Pancreas (tissue), 10 donors: Measurements from ENCODE around the gene POLR1E. TPM values are rescaled to one million over a fixed set of nuclear protein-coding genes. Genes with fewer than 3 reads are reported as not detected.
"Not testable (repeated sequence)": the region's sequence is repeated elsewhere in the genome, so short reads cannot be mapped to it uniquely, and the experiment has no call there.

Experiments
- ATAC-seq, 4 donors: fragments of 200-7000 bp; cut with Tn5 transposase; one replicate each; pipeline versions ENCODE4 v1.8.0 to v1.9.1; 2020; ENCODE audit warnings: mild to moderate bottlenecking in 4 of 4, moderate library complexity in 4 of 4
- DNase-seq, 6 donors: peaks; one replicate each; pipeline ENCODE4 v3.0.0-alpha.2; 2020
- FAIRE-seq: peaks from 2 replicates; lab custom pipeline; 2012; peaks lifted over from hg19 to GRCh38; lab: Jason Lieb, UNC
- H3K27ac ChIP-seq, 4 donors: fragments of 200-600 bp; sonication (generic); 1 replicate in 3 of 4; 2 replicates in 1 of 4; pipeline versions ENCODE4 v1.5.0 to v1.8.0; 2020
- H3K27me3 ChIP-seq, 4 donors: fragments of 200-600 bp; one replicate each; pipeline ENCODE4 v1.8.0; 2021
- H3K36me3 ChIP-seq, 3 donors: fragments of 200-600 bp; sonication (generic) in 1 of 3; one replicate each; pipeline versions ENCODE4 v1.5.0 to v1.8.0; 2020 to 2021
- H3K4me1 ChIP-seq, 3 donors: fragments of 200-600 bp; one replicate each; pipeline ENCODE4 v1.8.0; 2021
- H3K4me3 ChIP-seq, 4 donors: fragments of 200-600 bp; sonication (generic) in 2 of 4; one replicate each; pipeline versions ENCODE4 v1.5.0 to v1.8.0; 2020 to 2021
- H3K9me3 ChIP-seq, 4 donors: fragments of 200-600 bp; one replicate each; pipeline ENCODE4 v1.8.0; 2021
- CTCF ChIP-seq, 4 donors: fragments of 200-600 bp; sonication (generic) in 3 of 4; IDR thresholded peaks; one replicate each; pipeline versions ENCODE4 v1.5.0 to v1.8.0; 2021; ENCODE audit warnings: antibody characterized with exemption in 4 of 4
- WGBS, 2 donors: extraction: QIAGEN DNeasy Blood & Tissue Kit; methylation state at CpG; one replicate each; pipeline ENCODE4 v1.1.7; 2013; 5-methylcytosine and 5-hydroxymethylcytosine counted together
- intact Hi-C, 3 donors: fragments of 100-400 bp; cut with DNase I; formaldehyde crosslinking; loops; one replicate each; pipeline versions ENCODE4 v1.11.1 to v1.14.2; 2022
- polyA plus RNA-seq, 2 donors: library from polyadenylated mRNA; stranded (reverse); fragments of 200-250 nt; gene quantifications; one replicate each; pipeline ENCODE4 v1.2.3, GENCODE V29; 2013
- total RNA-seq, 6 donors: library from RNA; stranded (reverse); fragmentation: NEBNext Ultra II Directional in 4 of 6; extraction: Animal tissue kit (Norgen Biotek cat#: 25700) in 4 of 6; gene quantifications; one replicate each; pipeline versions ENCODE4 v1.2.1 to v1.2.4, GENCODE V29; 2021 to 2023
- donor health status: healthy with polysubstance abuse.
- donor health status: DM: no; HTN: no; CAD: no; lungs with moderate emphysema.
- donor health status: DM: no; HTN: no; CAD: no.
- donor health status: control.
- donor health status: control.
- donor health status: Bipolar disorder and iron deficiency.
- donor health status: DM: yes; HTN: yes; CAD: no.
- donor health status: DM: no; HTN: no; CAD: no.
- donor health status: DM: no; HTN: no; CAD: no.
- donor health status: DM: yes; HTN: yes; CAD: no.

The POLR1E gene
- total and polyA plus RNA-seq, 8 donors, result 11.9 to 30.1 (median 17.1) TPM

GRCh38 chr9:37509536-37509935, 23.8 kb downstream of the POLR1E start:
- H3K4me3 ChIP-seq, result no peak overlapping the region
- TF ChIP-seq CTCF (IDR thresholded peaks at IDR 0.05), result no peak
- ATAC-seq (no peak), DNase-seq (no peak), FAIRE-seq (no peak)
- H3K4me1 ChIP-seq, result no peaks in the 10 kb centered on the region
- no peaks in the 10 kb centered on the region for H3K9me3 ChIP-seq
- H3K36me3 ChIP-seq, result no peaks in the 10 kb centered on the region
- no peaks in the 10 kb centered on the region for H3K27me3 ChIP-seq
- no peak overlapping the region for H3K27ac ChIP-seq
- WGBS, 2 donors, result 81 to 87% methylated on average over 7 of the region's 7 CpGs
- intact Hi-C loops, result no loop called here

DNA sequence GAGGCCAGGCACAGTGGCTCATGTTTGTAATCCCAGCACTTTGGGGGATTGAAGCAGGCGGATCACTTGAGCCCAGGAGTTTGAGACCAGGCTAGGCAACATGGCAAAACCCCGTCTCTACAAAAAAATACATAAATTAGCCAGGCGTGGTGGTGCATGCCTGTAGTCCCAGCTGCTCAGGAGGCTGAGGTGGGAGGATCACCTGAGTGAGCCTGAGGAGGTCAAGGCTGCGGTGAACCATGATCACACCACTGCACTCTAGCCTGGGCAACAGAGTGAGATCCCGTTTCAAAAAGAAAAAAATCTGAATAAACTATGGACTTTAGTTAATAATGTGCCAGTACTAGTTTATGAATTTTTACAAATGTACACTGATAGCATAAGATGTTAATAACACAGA, 24.3 kb downstream of the POLR1E start:
- H3K36me3 ChIP-seq, intact Hi-C loops, H3K9me3 ChIP-seq, DNase-seq, H3K4me1 ChIP-seq, H3K4me3 ChIP-seq, FAIRE-seq, H3K27ac ChIP-seq, ATAC-seq, H3K27me3 ChIP-seq: not testable (repeated sequence)
- WGBS, 2 donors, result 85 to 86% methylated on average over 5 of the region's 5 CpGs

GRCh38 chr9:37511016-37512010, 25.6 kb downstream of the POLR1E start:
- Histone ChIP-seq H3K27ac (no peak overlapping the region), H3K9me3 (no peaks in the 10 kb centered on the region), H3K36me3 (no peaks in the 10 kb centered on the region), H3K4me3 (no peak overlapping the region), H3K27me3 (no peaks in the 10 kb centered on the region), H3K4me1 (no peaks in the 10 kb centered on the region)
- ATAC-seq (peak in 2 of 4 donors; percentile 27 to 39), DNase-seq (no peak), FAIRE-seq (no peak)
- intact Hi-C loops, result no loop called here
- no peak for TF ChIP-seq CTCF (IDR thresholded peaks at IDR 0.05)
- WGBS, 2 donors, result 87 to 89% methylated on average over 15 of the region's 15 CpGs

GRCh38 chr9:37512437-37512836, 26.7 kb downstream of the POLR1E start:
- Histone ChIP-seq H3K27me3 (no peaks in the 10 kb centered on the region), H3K4me1 (no peaks in the 10 kb centered on the region), H3K27ac (no peak overlapping the region), H3K4me3 (no peak overlapping the region), H3K36me3 (no peaks in the 10 kb centered on the region), H3K9me3 (no peaks in the 10 kb centered on the region)
- no peak for TF ChIP-seq CTCF (IDR thresholded peaks at IDR 0.05)
- ATAC-seq (no peak), FAIRE-seq (no peak), DNase-seq (no peak)
- intact Hi-C loops, result no loop called here
- WGBS, 2 donors, result 79 to 81% methylated on average over 12 of the region's 12 CpGs

DNA sequence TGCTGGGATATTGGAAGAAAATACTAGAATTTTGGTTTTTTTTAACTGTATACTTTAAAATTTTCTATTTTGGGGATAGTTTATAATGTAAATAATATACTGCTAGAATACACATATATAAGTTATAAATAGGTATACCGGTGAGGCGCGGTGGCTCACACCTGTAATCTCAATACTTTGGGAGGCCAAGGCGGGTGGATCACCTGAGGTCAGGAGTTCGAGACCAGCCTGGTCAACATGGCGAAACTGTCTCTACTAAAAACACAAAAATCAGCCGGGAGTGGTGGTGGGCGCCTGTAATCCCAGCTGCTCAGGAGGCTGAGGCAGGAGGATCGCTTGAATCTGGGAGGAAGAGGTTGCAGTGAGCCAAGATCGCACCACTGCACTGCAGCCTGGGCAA, 28.7 kb downstream of the POLR1E start:
- H3K4me3 ChIP-seq, H3K27me3 ChIP-seq, H3K9me3 ChIP-seq, intact Hi-C loops, H3K36me3 ChIP-seq, H3K27ac ChIP-seq, ATAC-seq, H3K4me1 ChIP-seq, FAIRE-seq, DNase-seq: not testable (repeated sequence)
- 96 to 99% methylated on average over 10 of the region's 10 CpGs for WGBS, 2 donors

DNA sequence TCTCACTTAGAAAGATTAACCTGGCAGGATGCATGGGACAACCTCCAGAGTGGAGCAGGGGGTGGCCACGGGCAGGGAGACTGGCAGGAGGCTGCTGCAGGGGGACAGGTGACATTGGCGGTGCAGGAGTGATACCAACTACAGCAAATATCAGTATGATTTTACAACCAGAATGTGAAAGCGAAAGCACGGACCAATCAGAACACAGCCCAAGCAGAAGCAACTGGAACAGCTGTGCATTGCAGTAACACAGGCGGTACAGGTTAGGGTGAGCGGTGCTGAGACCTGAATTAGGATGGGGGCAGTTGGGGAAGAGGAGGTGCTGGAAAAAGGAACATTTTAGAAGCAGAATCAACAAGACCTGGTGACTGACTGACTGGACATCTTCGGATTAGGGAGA, 29.3 kb downstream of the POLR1E start:
- FAIRE-seq (no peak), ATAC-seq (no peak), DNase-seq (no peak)
- Histone ChIP-seq H3K36me3 (no peaks in the 10 kb centered on the region), H3K4me1 (no peaks in the 10 kb centered on the region), H3K9me3 (no peaks in the 10 kb centered on the region), H3K4me3 (no peak overlapping the region), H3K27me3 (no peaks in the 10 kb centered on the region), H3K27ac (no peak overlapping the region)
- intact Hi-C loops, result no loop called here
- TF ChIP-seq CTCF (IDR thresholded peaks at IDR 0.05), result no peak
- 93 to 98% methylated on average over 7 of the region's 7 CpGs for WGBS, 2 donors
